Kidney epithelial cell (primary cell): ENCODE results near the gene LY6G5C. TPM values are rescaled to one million over a fixed set of nuclear protein-coding genes. Genes with fewer than 3 reads are reported as not detected.

Experiments used
- DNase-seq: peaks from one replicate; pipeline ENCODE4 v3.0.0-alpha.2; 2010; ENCODE audit warnings: low read depth
- H3K27me3 ChIP-seq: 2 replicates; pipeline ENCODE4 v1.6.0; 2011; ENCODE audit warnings: low read length; ENCODE audit not compliant: control insufficient read depth, insufficient read depth
- H3K36me3 ChIP-seq: 2 replicates; pipeline ENCODE4 v1.5.1; 2011; ENCODE audit warnings: low read length; ENCODE audit not compliant: control insufficient read depth, insufficient read depth
- H3K4me3 ChIP-seq: 2 replicates; pipeline ENCODE4 v1.5.1; 2011; ENCODE audit warnings: low read depth, mild to moderate bottlenecking, control low read depth, low read length
- CTCF ChIP-seq: IDR thresholded peaks from 2 replicates; pipeline ENCODE4 v1.5.1; 2011; ENCODE audit warnings: mild to moderate bottlenecking, moderate library complexity, low read length, control low read depth, inconsistent platforms; ENCODE audit not compliant: insufficient read depth, poor library complexity, severe bottlenecking
- total RNA-seq: library from RNA; depleted of rRNA; stranded (reverse); fragments of >200 nt; gene quantifications from 2 replicates; pipeline ENCODE4 v1.2.3, GENCODE V29; 2015

The LY6G5C gene
- total RNA-seq, 1 donor from 2014 or later: not detected

GRCh38 chr6:31642798-31643570 is 37.9 kb downstream of the LY6G5C start:
- Histone ChIP-seq H3K4me3 (no peak overlapping the region), H3K27me3 (no peaks in the 10 kb centered on the region), H3K36me3 (peaks cover 7% of the 10 kb centered on the region)
- no peak for TF ChIP-seq CTCF
- no peak for DNase-seq

GRCh38 chr6:31641370-31641769 is 39.5 kb downstream of the LY6G5C start:
- Histone ChIP-seq H3K4me3 (no peak overlapping the region), H3K36me3 (peaks cover 4% of the 10 kb centered on the region), H3K27me3 (no peaks in the 10 kb centered on the region)
- TF ChIP-seq CTCF: no peak
- DNase-seq: no peak

- H3K36me3 ChIP-seq: peaks cover 4% of the 10 kb centered on the region
- no peak for DNase-seq
- H3K27me3 ChIP-seq: no peaks in the 10 kb centered on the region
- no peak overlapping the region for H3K4me3 ChIP-seq
- TF ChIP-seq CTCF: no peak
These were observed 40.3 kb downstream of the LY6G5C start for GRCh38 chr6:31640612-31641011.

GRCh38 chr6:31639449-31639861 is 41.4 kb downstream of the LY6G5C start:
- Histone ChIP-seq H3K27me3 (no peaks in the 10 kb centered on the region), H3K4me3 (no peak overlapping the region), H3K36me3 (peaks cover 3% of the 10 kb centered on the region)
- TF ChIP-seq CTCF: no peak
- DNase-seq: no peak

GRCh38 chr6:31639043-31639442 is 41.8 kb downstream of the LY6G5C start:
- no peak for DNase-seq
- H3K36me3 ChIP-seq: peaks cover 5% of the 10 kb centered on the region
- TF ChIP-seq CTCF: no peak

More at GRCh38 chr6:31639043-31639442, 41.8 kb downstream of the LY6G5C start:
- no peaks in the 10 kb centered on the region for H3K27me3 ChIP-seq
- no peak overlapping the region for H3K4me3 ChIP-seq
